GM18870 (cell line): ENCODE results near the gene VEPH1.

Experiments
- ATAC-seq: cut with Tn5 transposase; IDR thresholded peaks from one replicate; pipeline ENCODE4 v1.9.1; 2021; ENCODE audit warnings: moderate library complexity; ENCODE audit not compliant: unreplicated experiment

VEPH1 gene

GRCh38 chr3:157526036-157526435 lies 22.8 kb upstream of the VEPH1 start:
- ATAC-seq = no peak

- no peak for ATAC-seq
Measured at GRCh38 chr3:157523814-157524213, 20.6 kb upstream of the VEPH1 start.

- ATAC-seq = no peak
Measured at GRCh38 chr3:157522648-157523047, 19.4 kb upstream of the VEPH1 start.

GRCh38 chr3:157520485-157521150 lies 17.4 kb upstream of the VEPH1 start:
- no peak for ATAC-seq

- ATAC-seq = no peak
Measured at GRCh38 chr3:157518881-157519280, 15.7 kb upstream of the VEPH1 start.

- ATAC-seq = no peak
Measured at GRCh38 chr3:157516928-157517327, 13.7 kb upstream of the VEPH1 start.

GRCh38 chr3:157515398-157515797 lies 12.2 kb upstream of the VEPH1 start:
- ATAC-seq = no peak

- no peak for ATAC-seq
Measured at GRCh38 chr3:157514371-157514895, 11.2 kb upstream of the VEPH1 start.

- ATAC-seq = no peak
Measured at GRCh38 chr3:157513585-157513984, 10.4 kb upstream of the VEPH1 start.

GRCh38 chr3:157512534-157512933 lies 9.3 kb upstream of the VEPH1 start:
- ATAC-seq = no peak

GRCh38 chr3:157508461-157508860 lies 5.2 kb upstream of the VEPH1 start:
- no peak for ATAC-seq

- no peak for ATAC-seq
Measured at GRCh38 chr3:157501863-157502262, 1.4 kb downstream of the VEPH1 start.

GRCh38 chr3:157500232-157500631 lies 3.0 kb downstream of the VEPH1 start:
- no peak for ATAC-seq

- ATAC-seq = no peak
Measured at GRCh38 chr3:157499342-157499963, 3.8 kb downstream of the VEPH1 start.

- no peak for ATAC-seq
Measured at GRCh38 chr3:157498371-157498770, 4.8 kb downstream of the VEPH1 start.

GRCh38 chr3:157495846-157496245 lies 7.4 kb downstream of the VEPH1 start:
- no peak for ATAC-seq

GRCh38 chr3:157494581-157495281 lies 8.5 kb downstream of the VEPH1 start:
- ATAC-seq = no peak

- ATAC-seq = no peak
Measured at GRCh38 chr3:157493627-157494550, 9.3 kb downstream of the VEPH1 start.

GRCh38 chr3:157491136-157491535 lies 12.1 kb downstream of the VEPH1 start:
- no peak for ATAC-seq

GRCh38 chr3:157488144-157488543 lies 15.1 kb downstream of the VEPH1 start:
- no peak for ATAC-seq

GRCh38 chr3:157487339-157487738 lies 15.9 kb downstream of the VEPH1 start:
- ATAC-seq = no peak
